CD1c-positive myeloid dendritic cell (primary cell): ENCODE data around the gene GPR171.
A peak's percentile ranks its signal among the peaks of the same experiment; 100 is the strongest.

Experiments
- DNase-seq: peaks from one replicate; pipeline ENCODE4 v3.0.0-alpha.2; 2016; ENCODE audit errors: extremely low spot score

Gene GPR171

DNA sequence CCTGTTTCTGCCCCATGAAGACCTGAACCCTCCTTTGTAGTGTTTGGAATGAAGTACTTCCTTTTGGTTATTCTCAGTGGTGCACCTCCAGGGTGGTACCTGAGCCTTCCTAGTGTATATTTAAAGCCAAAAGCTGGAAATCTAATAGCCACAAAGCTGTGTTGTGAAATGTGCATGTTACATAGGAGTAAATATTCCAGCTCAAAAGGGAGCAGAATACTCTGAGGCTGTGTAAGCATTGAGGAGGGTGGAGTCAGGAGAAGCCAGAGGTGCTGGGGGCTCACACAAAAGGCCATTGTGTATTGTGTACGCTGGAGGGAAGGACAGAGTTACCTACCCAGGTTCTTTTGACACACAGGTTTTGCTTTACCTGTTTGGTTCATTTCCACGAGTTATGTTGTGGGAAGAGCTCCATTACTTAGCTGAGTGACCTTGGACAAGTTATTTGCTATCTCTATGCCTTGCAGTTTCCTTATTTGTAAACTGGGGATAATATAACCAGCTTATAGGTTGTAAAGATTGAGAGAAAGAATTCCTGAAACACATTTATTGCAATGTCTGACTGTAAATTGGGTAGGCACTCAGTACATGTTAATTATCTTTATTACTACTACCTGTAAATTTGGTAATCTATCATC, 24.7 kb downstream of the GPR171 start:
- no peak for DNase-seq

DNA sequence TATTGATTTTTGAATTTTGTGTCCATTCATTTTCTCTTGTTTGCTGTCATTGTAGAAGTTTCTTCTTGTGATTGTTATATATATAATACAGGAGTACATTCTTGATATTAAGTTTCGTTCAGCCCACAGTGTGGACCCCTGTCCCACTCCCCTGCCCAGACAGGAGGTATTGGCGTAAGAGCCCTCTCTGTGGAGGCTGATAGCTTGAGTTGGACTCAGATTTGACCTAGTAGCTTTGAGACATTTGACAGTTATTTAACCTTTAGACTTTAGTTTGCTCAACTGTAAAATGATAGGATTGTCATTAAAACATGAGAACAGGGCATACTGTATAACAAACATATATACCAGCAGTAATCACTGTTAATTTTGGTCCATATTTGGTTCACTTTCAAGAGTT, 27.1 kb downstream of the GPR171 start:
- no peak for DNase-seq

DNA sequence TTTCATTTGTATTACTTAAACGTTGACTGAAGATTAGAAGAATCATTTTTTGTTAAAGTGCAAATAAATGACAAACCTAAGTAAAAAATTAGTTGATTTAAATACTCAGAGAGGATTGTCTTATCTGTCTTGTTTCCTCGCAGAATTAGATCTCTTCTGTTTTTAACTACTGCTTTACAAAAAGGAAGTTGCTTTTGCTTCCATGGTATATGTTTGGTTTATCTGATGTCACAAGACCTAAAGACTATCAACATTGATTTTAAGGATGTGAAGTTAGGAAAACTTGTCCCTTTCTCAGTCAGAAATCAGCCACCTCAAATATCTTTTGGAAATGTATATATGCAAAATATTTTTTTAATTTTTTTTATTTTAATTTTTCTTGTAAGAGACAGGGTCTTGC, 28.7 kb downstream of the GPR171 start:
- peak; percentile 65 for DNase-seq

DNA sequence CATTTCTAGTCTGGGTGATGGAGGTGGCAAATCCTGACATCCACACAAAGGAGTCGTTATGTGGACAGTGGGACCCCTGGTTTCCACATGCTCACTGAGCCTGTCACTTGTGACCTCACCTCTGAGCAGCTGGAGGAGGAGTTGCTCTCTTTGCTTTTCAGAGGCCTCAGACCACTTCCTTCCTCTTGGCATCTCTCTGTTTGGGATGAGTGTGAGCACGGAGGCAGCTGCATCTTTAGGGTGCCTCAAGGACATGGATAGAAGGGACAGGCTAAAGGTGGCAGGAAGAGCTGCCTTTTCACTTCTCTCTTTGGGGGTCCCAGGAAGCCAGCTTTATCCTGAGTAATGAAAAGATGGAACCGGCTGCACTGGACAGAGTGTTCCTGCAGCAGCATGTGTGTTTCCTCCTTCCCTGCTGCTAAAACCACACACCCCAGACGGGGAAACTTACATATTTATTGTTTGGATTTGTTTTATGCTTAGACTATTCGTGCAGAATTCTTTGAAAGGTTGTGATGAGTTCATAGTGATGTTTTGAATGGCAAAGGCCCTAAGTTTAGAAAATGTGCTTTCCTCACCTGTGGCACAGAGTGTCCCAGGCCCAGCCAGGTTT, 31.8 kb downstream of the GPR171 start:
- peak; percentile 83 for DNase-seq

DNA sequence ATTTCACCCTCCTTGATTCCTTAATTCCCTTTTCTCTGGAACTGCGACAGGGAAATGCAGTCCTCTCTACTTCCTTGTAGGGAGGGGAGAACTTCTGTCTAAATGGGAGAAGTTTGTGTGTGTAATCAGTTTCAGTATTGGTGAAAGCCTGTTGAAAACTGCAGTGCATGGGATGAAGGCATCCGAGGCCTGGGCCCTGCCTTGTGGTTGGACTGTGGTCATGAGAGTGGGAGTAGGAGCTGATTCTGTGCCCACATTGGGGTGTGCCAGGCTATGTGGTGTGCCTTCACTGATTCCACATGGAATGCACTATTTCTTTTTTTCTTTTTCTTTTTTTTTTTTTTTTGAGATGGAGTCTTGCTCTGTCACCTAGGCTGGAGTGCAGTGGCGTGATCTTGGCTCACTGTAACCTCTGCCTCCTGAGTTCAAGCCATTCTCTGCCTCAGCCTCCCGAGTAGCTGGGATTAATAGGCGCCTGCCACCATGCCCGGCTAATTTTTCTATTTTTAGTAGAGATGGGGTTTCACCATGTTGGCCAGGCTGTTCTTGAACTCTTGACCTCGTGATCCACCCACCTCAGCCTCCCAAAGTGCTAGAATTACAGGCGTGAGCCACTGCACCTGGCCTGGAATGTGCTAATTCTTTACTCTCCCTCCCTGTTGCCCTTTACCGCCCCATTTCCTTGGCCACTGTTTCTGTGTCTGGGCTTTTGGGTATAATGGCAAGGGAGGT, 32.9 kb downstream of the GPR171 start:
- peak; percentile 95 for DNase-seq

DNA sequence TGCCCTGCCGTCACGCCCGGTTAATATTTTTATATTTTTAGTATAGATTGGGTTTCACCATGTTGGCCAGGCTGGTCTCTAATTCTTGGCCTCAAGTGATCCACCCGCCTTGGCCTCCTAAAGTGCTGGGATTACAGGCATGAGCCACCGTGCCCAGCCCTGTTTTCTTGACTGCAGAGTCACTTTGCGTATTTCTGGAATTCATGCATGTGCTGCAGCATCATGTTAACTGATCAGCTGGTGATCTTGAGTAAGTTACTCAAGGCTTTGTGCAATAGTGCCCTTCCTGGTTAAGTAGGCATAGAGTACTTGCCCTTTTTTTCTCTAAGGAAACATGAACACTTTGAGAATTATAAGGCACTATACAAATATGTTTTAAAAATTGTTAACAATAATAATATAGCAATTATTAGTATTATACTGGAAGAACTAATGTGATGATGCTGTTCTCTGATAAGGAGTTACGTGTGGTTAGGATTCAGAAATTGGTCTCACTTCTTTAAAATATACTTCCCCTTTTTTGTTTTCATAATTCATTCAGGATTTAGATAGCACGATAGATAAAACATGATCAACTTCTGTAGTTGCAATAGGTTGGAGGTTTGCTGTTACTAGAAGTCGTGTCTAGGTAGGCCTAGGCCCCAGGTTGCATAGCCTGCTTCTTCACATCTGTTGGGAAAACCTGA, 33.6 kb downstream of the GPR171 start:
- DNase-seq, result peak; percentile 88

DNA sequence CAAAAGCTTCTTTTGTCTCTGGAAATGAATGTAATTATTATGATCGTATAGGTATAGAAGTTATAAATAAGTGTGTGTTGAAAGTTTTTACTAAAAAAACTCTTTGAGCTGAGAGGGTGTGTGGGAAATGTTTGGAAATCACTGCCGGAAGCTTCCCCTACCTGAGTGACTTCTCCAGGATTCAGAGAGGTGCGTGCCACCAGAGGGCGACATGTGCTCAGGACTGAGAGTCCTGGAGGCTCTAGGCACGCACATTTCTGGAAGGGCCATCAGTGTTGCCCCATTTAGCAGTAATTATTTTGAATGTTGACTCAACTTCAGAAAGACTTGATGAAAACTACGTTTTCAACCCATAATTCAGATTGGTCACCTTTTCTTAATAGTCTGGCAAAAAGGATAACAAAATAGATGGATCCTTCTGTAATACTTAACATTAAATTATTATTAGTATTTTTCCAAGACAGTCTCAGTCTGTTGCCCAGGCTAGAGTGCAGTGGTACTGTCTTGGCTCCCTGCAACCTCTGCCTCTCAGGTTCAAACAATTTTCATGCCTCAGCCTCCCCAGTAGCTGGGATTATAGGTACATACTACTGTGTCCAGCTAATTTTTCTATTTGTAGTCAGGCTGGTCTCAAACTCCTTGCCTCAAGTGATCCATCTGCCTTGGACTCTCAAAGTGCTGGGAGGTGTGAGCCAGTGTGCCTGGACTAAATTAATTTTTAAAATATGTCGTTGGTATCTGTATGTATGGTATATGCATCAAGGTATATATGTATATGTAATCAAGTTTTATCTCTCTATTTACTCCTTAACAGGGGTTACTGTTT, 34.5 kb downstream of the GPR171 start:
- peak; percentile 87 for DNase-seq

DNA sequence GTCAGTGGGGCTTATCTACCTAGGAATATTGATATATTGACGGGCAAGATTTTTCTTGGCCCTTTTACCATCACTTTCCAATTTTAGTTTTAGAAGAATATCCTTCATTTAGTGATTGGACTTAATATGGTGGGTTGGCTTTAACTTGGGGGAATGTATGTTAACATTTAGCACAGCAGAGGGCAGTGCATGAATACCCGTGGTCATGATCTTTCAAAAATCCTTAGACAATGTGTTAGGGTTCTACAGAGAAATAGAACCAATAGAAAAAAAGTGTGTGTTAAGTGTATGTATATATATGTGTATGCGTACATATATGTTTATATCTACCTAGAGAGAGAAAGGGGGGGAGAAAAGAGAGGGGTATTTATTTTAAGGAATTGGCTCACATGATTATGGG, 36.9 kb downstream of the GPR171 start:
- DNase-seq, result no peak

DNA sequence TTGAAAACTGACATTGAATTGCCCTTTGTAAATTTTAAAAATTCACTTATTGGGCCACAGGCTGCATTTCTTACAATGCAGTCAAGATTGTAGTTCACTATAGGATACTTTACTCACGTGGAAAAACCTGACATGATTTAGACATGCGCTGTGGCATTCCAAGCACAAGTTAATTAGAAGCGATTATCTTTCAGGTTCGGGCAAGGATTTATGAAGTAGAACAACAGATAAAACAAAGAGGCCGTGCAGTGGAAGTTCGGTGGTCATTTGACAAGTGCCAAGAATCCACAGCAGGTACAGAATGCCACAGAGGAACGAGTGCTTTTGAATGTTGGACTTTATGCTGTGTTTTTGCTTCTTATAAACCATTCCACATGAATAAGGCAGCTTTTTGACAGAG, 37.8 kb downstream of the GPR171 start:
- DNase-seq, result no peak

DNA sequence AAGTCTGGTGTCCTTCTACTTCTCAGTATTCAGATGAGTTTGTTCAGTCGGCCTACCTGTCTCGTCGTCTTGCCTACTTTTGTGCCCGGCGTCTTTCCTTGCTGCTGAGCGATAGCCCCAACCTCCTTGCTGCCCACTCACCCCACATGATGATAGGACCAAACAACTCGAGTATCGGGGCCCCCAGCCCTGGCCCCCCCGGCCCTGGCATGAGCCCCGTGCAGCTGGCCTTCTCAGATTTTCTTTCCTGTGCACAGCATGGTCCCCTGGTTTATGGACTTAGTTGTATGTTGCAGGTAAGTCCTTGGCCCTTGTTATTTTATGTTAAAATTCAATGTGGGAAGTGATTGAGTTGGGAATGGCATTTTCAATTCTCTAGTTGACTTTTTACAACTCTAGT, 43.2 kb downstream of the GPR171 start:
- DNase-seq, result no peak

DNA sequence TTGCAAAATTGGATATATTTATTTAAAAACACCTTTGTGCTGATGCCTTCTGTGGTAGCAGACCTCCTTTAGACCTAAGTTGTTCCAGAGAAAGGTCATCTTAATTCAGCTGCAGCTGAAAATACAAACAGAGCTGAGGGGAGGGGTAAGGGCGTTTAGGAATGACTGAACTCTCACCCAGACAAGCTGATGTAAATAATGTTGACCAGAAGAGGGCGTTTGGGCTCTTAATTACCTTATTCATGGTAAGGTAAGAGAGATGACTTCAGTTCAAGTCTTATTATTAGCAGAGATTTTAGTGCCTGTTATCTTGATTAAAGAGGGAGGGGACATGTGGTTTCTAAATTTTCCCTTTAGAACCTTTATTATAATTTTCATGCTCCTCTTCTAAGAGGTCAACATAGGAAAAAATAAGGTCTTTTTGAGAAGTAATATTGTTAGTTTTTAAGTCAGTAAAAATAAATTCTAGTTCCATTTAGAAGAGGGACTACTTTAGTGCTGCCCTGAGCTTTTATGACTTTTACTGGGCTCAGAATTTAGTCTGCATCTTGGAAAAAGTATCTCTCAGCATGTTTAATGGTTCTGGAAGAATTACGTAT, 46.3 kb downstream of the GPR171 start:
- DNase-seq, result peak; percentile 73

DNA sequence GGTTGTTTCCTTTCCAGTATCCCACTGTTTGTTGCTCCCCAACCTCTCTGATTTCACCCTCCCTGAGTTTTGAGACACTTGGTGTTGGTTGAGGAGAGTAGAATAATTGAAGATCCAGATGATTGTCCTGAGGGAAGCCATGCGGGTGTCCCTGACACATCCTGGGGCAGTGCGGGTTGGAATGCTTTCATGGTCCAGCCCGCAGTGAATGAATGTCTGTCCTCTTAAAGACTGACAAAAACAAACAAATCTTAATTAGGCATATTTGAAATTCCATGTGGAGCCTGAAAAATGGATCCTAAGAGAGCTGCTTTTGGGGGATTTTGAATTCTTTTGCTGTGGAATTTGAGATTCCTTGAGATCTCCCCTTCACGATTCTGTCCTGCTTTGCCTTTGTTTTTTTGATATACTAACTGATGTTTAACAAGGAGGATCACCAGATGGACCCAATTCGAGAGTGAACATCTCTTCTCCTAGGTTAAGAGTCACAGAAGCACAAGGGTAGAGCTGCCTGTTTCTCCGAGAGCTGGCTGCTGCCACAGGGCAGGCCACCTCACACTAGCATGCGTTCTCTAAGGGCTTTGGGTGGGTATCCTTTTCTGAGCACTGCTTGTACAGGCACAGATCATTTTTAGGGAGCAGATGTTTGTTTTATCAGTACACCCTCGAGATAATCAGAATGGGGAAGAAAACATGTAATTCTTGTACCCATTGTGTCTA, 47.4 kb downstream of the GPR171 start:
- DNase-seq, result no peak

DNA sequence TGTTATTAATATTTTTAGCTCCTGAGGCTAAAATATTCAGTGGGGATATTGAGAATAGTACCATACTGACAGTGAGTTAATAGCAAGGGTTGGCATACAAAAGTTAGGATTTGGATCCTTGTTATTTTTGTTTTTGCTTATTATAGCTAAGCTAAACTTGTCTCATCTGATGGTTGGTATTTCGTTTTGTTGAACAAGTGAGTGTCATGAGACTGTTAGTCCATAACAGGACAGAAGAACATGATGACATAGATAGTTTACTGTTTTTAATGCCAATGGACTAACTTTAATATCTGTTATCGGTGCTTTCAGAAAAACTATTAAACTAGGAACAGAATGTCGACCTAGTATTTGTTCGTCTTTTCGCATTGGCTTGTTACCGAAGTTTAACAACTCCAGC, 48.5 kb downstream of the GPR171 start:
- no peak for DNase-seq

DNA sequence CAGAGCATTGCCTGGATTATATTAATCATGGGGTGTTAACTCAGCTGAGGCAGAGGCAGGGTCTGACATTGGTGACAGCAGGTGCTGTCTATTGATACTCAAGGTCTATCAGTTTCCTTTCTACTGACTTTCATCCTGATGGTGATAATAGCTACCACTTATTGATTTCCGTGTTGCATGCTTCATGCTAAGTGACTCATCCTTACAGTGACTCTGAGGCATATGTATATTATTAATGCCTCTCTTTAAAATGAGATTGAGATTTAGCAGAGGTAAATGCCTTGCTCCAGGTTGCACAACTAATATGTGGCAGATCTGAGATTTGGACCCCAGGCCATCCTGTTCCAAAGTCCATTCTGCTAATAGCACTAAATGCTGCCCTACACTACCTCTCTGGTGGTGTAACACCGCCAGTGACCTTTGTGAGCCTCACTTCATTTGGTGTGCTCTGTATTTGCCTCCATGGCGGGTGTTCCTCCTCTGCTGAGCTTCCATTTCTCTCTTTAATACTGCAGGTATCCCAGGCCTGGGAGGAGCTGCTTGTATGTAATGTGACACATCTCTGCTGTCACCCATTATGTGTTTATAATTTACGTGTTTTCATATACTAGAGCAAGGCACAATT, 50.4 kb downstream of the GPR171 start:
- no peak for DNase-seq
